HepG2 (cell line): ENCODE results near the gene SNPH. TPM values are rescaled to one million over a fixed set of nuclear protein-coding genes. Genes with fewer than 3 reads are reported as not detected.

Source experiments
- ATAC-seq: fragments of 200-7000 bp; cut with Tn5 transposase; 3 replicates; pipeline ENCODE4 v1.9.1; 2020; ENCODE audit warnings: mild to moderate bottlenecking, moderate library complexity
- BruUV-seq: library from RNA; stranded (reverse); fragments of 400-500 nt; replicated peaks from 2 replicates; lab custom pipeline; 2021; lab: Mats Ljungman, UMichigan
- CTCF ChIA-PET: fragments of 300-600 bp; formaldehyde crosslinking; extraction: SDS; loops from one replicate; lab custom pipeline; 2021; ENCODE audit warnings: low total read pairs, inconsistent platforms, low intra/inter-chr PET ratio; lab: Yijun Ruan, JAX
- POLR2A ChIA-PET: fragments of 350-600 bp; sonication (Branson Sonifier 250); formaldehyde crosslinking; loops from one replicate; lab custom pipeline; 2020; ENCODE audit warnings: antibody characterized with exemption, inconsistent platforms; lab: Yijun Ruan, JAX
- DNase-seq: peaks from one replicate; pipeline ENCODE4 v3.0.0-alpha.2; 2015; ENCODE audit warnings: low spot score
- FAIRE-seq: peaks from 3 replicates; lab custom pipeline; 2011; peaks lifted over from hg19 to GRCh38; lab: Jason Lieb, UNC
- H2AFZ ChIP-seq: one replicate; pipeline ENCODE4 v1.6.1; 2011; ENCODE audit warnings: low read length, inconsistent platforms
- H3K27ac ChIP-seq: fragments of 300-600 bp; 3 replicates; pipeline ENCODE4 v1.8.0; 2011; ENCODE audit warnings: mixed run types, mild to moderate bottlenecking, mixed read lengths, low read length, inconsistent platforms; ENCODE audit not compliant: insufficient read depth; ENCODE audit errors: extremely low read length
- H3K27me3 ChIP-seq, 2 experiments: fragments of 200-600 bp in 1 of 2; 2 replicates in 1 of 2; 3 replicates in 1 of 2; pipeline versions ENCODE4 v1.6.0 to v1.8.0; 2011; ENCODE audit warnings: low read length in 2 of 2, mild to moderate bottlenecking in 2 of 2, moderate library complexity in 2 of 2, inconsistent platforms in 1 of 2; ENCODE audit not compliant: insufficient read depth in 2 of 2, control insufficient read depth in 1 of 2
- H3K36me3 ChIP-seq, 2 experiments: fragments of 200-600 bp in 1 of 2; replicated peaks in 1 of 2; 2 replicates in 1 of 2; 3 replicates in 1 of 2; pipeline versions ENCODE4 v1.5.1 to v1.8.0; 2011; ENCODE audit warnings: low read length in 2 of 2, inconsistent platforms in 1 of 2; ENCODE audit not compliant: insufficient read depth in 2 of 2, control insufficient read depth in 1 of 2
- H3K4me1 ChIP-seq: 2 replicates; pipeline ENCODE4 v1.5.1; 2012; ENCODE audit warnings: low read length, inconsistent platforms; ENCODE audit not compliant: insufficient read depth
- H3K4me2 ChIP-seq: 2 replicates; pipeline ENCODE4 v1.6.0; 2011; ENCODE audit warnings: low read depth, low read length, inconsistent platforms
- H3K4me3 ChIP-seq, 3 experiments: fragments of 200-600 bp in 1 of 3; sonication (generic), shearing (Covaris generic) in 1 of 3; replicated peaks in 1 of 3; 2 replicates each; pipeline ENCODE4 v1.5.1; 2011 to 2016; ENCODE audit warnings: low read length in 3 of 3, inconsistent platforms in 2 of 3, low read depth in 2 of 3, mild to moderate bottlenecking in 2 of 3, control low read depth in 1 of 3, mixed read lengths in 1 of 3; ENCODE audit not compliant: insufficient read depth in 1 of 3
- H3K79me2 ChIP-seq: one replicate; pipeline ENCODE4 v1.6.1; 2011; ENCODE audit warnings: low read length, inconsistent platforms; ENCODE audit not compliant: insufficient read depth
- H3K9ac ChIP-seq: 2 replicates; pipeline ENCODE4 v1.6.0; 2011; ENCODE audit warnings: mild to moderate bottlenecking, low read depth, low read length, inconsistent platforms; ENCODE audit not compliant: insufficient read depth
- H3K9me3 ChIP-seq: 2 replicates; pipeline ENCODE4 v1.5.1; 2012; ENCODE audit warnings: mild to moderate bottlenecking, low read length
- H4K20me1 ChIP-seq: 2 replicates; pipeline ENCODE4 v1.6.0; 2011; ENCODE audit warnings: inconsistent platforms, mild to moderate bottlenecking, low read length, moderate library complexity; ENCODE audit not compliant: insufficient read depth
- E2F1 ChIP-seq: sonication (generic); formaldehyde crosslinking; IDR thresholded peaks from 2 replicates; pipeline ENCODE4 v1.5.0; 2020; ENCODE audit warnings: missing genetic modification reagents
- HNRNPLL ChIP-seq: fragments of 200-400 bp; formaldehyde crosslinking; IDR thresholded peaks from 2 replicates; pipeline ENCODE4 v1.6.1; 2017; ENCODE audit warnings: mild to moderate bottlenecking, low read depth, low read length; ENCODE audit not compliant: poor library complexity, severe bottlenecking
- JDP2 ChIP-seq: sonication (generic); formaldehyde crosslinking; IDR thresholded peaks from 2 replicates; pipeline ENCODE4 v1.8.1; 2022; ENCODE audit warnings: missing genetic modification reagents, borderline replicate concordance
- MEIS1 ChIP-seq: sonication (generic); formaldehyde crosslinking; IDR thresholded peaks from 2 replicates; pipeline ENCODE4 v1.9.0; 2021; ENCODE audit warnings: mild to moderate bottlenecking, missing genetic modification reagents, moderate library complexity, borderline replicate concordance
- ZFP1 ChIP-seq: IDR thresholded peaks from 2 replicates; pipeline ENCODE4 v1.6.1; 2016
- ZNF451 ChIP-seq: sonication (generic); formaldehyde crosslinking; IDR thresholded peaks from 2 replicates; pipeline ENCODE4 v1.5.0; 2020; ENCODE audit warnings: mild to moderate bottlenecking, missing genetic modification reagents
- ZNF513 ChIP-seq: sonication (generic); formaldehyde crosslinking; conservative IDR thresholded peaks from 2 replicates; pipeline ENCODE4 v1.5.0; 2020; ENCODE audit warnings: missing genetic modification reagents
- ZSCAN22 ChIP-seq: sonication (generic); formaldehyde crosslinking; IDR thresholded peaks from 2 replicates; pipeline ENCODE4 v1.4.0; 2020; ENCODE audit warnings: mild to moderate bottlenecking, missing genetic modification reagents
- WGBS: methylation state at CpG from one replicate; pipeline ENCODE4 v1.1.6; 2017; ENCODE audit warnings: low lambda C conversion rate; 5-methylcytosine and 5-hydroxymethylcytosine counted together
- in situ Hi-C: cut with HindIII; loops from 2 replicates; pipeline ENCODE4 v1.10.0; 2017; ENCODE audit warnings: low pct_unique_long_range_greater_than_20kb; ENCODE audit not compliant: extremely low pct_ligation_motif_present
- intact Hi-C: fragments of 100-400 bp; cut with micrococcal nuclease; formaldehyde crosslinking; loops from one replicate; pipeline ENCODE4 v1.10.0; 2022; ENCODE audit not compliant: unreplicated experiment
- polyA plus RNA-seq, 8 experiments: library from polyadenylated mRNA; depleted of rRNA in 3 of 8; stranded (reverse) in 7 of 8; unstranded in 1 of 8; fragments of >200 nt; fragmentation: Illumina TruSeq in 4 of 8; extraction: Trizol in 4 of 8; gene quantifications; 2 replicates each; pipeline versions ENCODE4 v1.2.1 to v1.2.3, GENCODE V29; 2011 to 2016; ENCODE audit warnings: low read depth in 4 of 8, missing spikeins in 1 of 8, mixed read lengths in 1 of 8; ENCODE audit not compliant: insufficient read depth in 1 of 8
- total RNA-seq, 5 experiments: library from RNA; depleted of rRNA; stranded (reverse); fragments of >200 nt; fragmentation: Illumina TruSeq; extraction: Trizol; gene quantifications; 2 replicates each; pipeline ENCODE4 v1.2.3, GENCODE V29; 2016; ENCODE audit warnings: low read depth in 1 of 5

The SNPH gene
- total and polyA plus RNA-seq, 2 of the 13 experiments (the other 11 are each of a cell fraction or from before 2014, with no cell fraction given) = 0.09 TPM; not detected in 1

- H3K9me3 ChIP-seq = no peaks in the 10 kb centered on the region
- BruUV-seq = no TSS peak
- H3K79me2 ChIP-seq = no peaks in the 10 kb centered on the region
- H3K4me2 ChIP-seq = no peak overlapping the region
- TF ChIP-seq HNRNPLL = no peak
- no peak for TF ChIP-seq JDP2 (CRISPR knock-in tag)
- no peak for TF ChIP-seq ZNF513 (CRISPR knock-in tag)
- no peak for TF ChIP-seq ZSCAN22 (CRISPR knock-in tag)
- peak; percentile 8; the same call in 1 of the 2 replicates for TF ChIP-seq MEIS1
- no peak for TF ChIP-seq E2F1
- no peak for TF ChIP-seq ZFP1
- no peak for TF ChIP-seq ZNF451 (CRISPR knock-in tag)
- ChIA-PET POLR2A (no interaction called here), CTCF (no interaction called here)
- H3K36me3 ChIP-seq = no peaks in the 10 kb centered on the region
- intact Hi-C loops = loop anchor here (10.0 kb wide), 1 partner anchor 409 kb away; no protein-coding TSS in a partner anchor
- no peak overlapping the region for H3K27ac ChIP-seq
- WGBS = 10% methylated on average over 6 of the region's 6 CpGs
- in situ Hi-C loops = no loop called here
- peaks cover 7 to 37% of the 10 kb centered on the region in 2 experiments; a peak in 3 of 5 replicates for H3K27me3 ChIP-seq
- no peak overlapping the region for H2AFZ ChIP-seq
- H4K20me1 ChIP-seq = no peaks in the 10 kb centered on the region
- FAIRE-seq (no peak), ATAC-seq (no peak), DNase-seq (no peak)
- H3K4me3 ChIP-seq = no peak overlapping the region
- no peak overlapping the region for H3K9ac ChIP-seq
- no peaks in the 10 kb centered on the region for H3K4me1 ChIP-seq
Observed at GRCh38 chr20:1293641-1294379, 27.7 kb downstream of the SNPH start.
